NCI-H524 treated with DMSO at 0.1 percent for 48 hours (cell line): ENCODE results near the gene CACNA1B.
"Not testable (repeated sequence)": the region's sequence is repeated elsewhere in the genome, so short reads cannot be mapped to it uniquely, and the experiment has no call there.

Experiments used
- DNase-seq: peaks from one replicate; lab custom pipeline; 2025; lab: John Stamatoyannopoulos, UW

The CACNA1B gene

DNA sequence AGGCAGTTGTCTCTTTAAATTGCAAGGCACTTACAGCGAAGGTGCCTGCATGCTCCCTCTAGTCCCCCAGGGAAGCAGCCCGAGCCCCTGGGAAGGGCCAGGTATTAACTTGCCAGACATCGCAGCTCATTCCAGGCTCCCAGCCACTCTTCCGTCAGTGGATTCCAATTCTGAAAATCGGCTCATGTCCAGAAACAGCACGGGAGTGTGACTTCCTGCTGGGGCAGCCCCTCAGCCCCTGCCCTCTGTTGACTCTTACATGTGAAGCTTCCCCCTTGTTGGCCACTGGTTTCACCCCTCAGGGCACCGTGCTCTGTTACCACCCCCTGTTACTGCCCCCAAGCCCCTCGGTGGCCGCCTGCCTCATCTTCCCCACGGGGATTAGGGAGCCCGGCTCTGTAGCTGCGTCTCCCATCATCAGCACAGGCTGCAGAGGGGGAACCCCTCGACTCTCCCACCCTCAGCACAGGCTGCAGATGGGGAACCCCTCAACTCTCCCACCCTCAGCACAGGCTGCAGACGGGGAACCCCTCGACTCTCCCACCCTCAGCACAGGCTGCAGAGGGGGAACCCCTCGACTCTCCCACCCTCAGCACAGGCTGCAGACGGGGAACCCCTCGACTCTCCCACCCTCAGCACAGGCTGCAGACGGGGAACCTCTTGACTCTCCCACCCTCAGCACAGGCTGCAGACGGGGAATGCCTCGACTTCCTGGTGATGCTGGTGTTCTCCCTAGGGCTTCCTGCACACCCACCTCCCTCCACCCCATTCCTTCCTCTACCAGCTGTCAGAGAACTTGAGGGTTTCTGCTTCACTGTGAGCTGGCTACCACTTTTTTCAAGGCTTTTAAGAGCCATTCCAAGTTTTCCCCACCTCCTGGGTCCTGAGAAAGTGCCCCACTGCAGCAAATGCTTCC lies 11.1 kb upstream of the CACNA1B start:
- no peak for DNase-seq

DNA sequence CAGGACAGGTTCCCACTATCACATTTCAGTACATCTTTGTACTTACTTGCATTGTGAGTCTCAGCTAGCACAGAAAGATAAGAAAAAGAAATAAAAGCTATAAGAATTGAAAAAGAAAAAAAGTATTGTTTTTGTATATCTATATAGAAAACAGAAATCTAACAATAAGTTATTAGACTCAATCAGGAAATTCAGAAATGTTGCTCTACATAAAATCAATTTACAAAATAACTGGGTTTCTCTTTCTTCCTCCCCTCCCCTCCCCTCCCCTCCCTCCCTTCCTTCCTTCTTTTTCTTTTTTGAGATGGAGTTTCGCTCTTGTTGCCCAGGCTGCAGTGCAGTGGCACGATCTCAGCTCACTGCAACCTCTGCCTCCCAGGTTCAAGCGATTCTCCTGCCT lies 7.2 kb upstream of the CACNA1B start:
- DNase-seq, result no peak

DNA sequence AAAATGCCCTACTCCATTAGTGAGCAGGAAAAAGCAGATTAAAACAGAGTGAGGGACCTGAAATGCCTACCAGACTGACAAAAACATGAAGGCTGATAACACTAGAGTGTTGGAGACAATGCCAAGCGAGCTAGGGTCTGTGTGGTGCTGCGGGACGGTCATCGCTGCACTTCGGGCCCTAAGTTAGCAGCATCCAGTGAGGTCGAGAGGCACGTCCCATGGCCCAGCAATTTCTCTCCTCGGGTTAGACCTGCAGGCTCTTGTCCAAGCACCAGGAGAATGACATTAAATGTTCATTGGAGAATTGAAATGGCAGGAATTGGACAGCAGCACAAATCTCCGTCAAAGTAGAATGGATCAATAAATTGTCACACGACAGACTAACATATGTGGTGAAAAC lies 5.3 kb upstream of the CACNA1B start:
- no peak for DNase-seq

DNA sequence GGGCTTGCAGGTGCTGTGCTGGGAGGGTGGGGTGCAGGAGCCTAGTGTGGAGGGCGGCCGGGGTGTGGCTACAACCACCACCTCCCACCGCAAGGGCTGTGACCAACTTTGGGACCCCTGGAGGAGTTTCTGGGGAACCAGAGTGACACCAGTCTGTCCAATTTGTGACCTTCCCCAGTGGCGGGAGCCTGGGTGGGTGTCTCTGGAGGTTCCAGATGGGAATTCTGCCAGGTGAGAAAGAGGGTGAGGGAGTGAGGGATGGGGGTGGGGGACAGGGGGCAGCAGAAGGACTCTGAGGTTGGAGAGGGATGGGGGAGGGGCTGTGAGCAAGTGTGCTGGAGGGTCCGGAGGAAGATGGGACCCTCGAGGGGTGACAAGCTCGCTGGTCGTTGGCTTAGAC lies 4.2 kb upstream of the CACNA1B start:
- DNase-seq, result no peak

DNA sequence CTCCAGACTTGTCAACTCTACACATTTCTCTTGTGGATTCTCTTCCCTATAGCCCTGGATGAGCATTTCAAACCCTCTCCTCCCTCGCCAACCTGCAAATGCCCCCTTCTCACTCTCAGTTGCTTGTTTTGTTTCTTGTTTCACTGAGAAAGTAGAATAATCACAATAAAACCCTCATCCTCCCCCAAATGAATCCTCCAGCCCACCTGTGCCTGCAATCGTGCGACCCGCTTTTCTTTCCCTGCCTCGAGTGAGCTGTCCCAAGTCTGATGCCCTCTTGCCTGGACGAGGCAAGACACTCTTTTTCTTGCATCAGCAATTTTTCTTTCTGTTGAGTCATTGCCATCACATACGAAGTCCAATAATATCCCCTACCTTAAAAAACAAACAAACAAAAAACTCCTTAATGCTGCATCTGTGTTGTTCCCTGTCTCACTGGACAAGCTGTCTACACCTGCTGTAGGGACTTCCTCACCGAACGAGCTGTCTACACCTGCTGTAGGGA lies 3.7 kb upstream of the CACNA1B start:
- no peak for DNase-seq

DNA sequence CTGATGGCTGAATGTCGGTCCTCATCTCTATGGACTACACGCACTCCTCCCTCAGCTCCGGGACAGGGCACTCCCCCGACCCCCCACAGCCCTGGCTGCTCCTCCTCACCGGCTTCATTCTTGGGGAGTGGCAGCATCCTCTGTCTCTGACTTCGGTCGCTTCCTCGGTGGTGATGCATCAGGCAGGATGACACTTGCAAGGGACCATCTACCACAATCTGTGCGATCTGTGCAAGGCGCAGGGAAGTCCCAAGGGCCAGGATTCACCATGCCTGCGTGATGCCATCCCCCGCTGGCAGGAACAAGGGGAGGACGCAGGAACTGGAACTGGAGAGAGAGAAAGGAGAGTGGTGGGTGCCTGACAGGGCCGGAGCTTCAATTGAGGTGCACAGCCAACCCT lies 2.2 kb upstream of the CACNA1B start:
- no peak for DNase-seq

DNA sequence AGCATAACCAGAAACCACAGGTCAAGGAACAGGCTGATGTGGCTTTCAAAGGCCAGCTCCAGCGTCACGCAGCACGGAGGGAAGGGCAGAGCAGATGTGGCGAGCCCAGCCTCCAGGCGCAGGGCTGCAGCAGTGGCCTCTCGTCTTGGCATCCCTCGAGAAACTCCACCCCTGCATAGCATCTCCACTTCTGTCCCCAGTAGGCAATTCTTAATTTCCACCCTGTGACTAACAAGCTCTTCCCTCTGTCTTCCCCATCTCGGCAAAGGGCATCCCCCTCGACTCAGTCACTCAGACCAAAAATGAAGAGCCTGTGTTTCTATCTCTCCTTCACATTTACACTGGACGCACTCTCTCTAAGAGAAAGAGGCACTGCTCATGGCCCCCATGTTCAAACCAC lies 1.7 kb upstream of the CACNA1B start:
- DNase-seq, result no peak

DNA sequence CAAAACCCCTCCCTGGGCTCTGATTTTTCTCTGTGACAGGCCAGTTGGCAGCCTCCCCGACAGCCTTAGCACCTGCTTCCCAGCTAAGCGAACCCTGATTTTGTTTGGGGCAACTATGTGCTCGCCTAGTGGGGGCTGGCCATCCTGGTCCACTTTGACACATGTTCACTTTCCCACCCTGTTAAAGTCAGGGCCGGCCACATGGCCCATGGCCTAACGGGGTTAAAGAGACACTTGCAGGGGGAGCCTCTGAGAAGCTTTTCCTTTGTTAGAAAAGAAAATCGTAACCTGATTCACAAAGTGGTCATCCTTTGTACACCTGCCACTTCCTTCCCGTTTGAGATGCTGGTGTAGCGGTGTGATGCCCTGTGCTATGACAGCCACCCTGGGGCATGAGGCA lies 1.3 kb upstream of the CACNA1B start:
- no peak for DNase-seq

DNA sequence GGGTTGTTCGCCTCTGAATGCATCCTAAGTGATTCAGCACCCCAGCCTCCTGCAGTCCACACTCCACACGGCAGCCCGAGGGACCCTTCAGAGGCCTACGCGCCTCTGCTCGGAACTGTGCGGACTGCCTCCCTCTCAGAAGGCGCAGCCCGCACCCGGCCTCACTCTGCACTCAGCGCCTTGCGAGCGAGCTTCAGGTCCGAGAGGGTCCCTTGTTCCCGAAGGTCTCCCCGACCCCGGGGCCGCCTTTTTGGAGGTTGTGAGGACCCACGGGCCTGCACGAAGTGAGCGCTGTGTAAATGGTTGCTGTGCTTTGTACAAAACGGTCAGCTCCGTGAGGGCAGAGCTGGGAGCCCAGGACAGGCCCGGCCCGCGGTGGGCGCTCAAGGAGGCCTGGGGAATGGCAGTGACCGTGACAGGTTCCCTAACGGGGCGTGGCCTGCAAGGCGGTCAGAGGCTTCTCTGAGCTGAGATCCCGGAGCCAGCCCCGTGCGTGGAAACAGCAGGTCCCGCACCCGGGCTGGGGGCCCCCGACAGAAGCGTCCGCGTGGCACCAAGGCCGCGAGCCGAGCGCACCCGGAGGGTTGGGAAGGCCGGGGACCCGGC lies 698 bp upstream of the CACNA1B start:
- no peak for DNase-seq

DNA sequence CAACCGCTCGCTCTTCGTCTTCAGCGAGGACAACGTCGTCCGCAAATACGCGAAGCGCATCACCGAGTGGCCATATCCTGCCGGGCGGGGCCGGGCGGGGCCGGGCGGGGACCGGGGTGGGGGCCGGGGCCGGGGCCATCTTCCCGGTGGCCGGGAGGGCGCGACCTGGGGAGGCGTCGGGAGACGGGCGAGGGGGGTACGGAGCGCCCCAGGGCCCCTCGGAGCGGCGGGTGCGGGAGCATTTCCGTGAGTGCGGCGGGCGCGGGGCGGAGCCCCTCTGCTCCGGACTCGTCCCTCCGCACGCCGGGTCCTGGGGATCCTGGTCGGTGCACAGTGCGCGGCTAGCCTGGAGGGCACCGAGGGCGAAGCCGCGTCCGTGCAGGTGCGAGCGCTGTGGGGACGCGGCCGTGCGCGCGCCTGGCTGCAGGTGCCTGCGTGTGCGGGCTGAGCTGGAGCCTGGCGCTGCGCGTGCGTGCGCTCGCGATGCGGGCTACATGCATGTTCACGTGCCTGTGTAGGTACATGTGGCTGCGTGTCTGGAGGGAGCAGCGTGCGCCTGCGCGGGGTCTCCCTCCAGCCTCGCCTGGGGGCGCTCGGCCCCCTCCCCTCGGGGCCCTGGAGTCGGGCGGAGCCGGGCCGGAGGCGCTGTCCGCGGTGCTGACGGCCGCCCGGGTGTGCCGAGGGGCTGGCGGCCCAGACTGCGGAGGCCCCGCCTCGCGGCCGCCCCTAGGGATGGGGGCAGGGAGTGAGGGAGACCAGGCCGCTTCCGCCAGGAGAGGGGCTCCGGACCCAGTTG lies 762 bp downstream of the CACNA1B start:
- DNase-seq, result no peak

DNA sequence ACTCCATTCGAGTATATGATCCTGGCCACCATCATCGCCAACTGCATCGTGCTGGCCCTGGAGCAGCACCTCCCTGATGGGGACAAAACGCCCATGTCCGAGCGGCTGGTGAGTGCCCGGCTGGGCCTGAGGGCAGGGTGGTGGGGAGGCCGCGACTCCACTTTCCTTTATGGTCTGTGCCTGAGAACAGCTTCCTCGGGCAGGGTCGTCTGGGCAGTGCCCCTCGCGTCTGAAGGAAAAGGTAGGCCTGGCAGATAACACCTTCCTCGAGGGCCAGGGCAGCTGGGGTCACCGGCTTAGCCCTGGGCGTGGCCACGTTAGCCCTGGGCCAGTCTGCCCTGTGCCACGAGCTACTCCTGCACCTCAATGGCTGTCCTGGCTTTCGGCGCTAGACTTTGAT lies 1.5 kb downstream of the CACNA1B start:
- no peak for DNase-seq

DNA sequence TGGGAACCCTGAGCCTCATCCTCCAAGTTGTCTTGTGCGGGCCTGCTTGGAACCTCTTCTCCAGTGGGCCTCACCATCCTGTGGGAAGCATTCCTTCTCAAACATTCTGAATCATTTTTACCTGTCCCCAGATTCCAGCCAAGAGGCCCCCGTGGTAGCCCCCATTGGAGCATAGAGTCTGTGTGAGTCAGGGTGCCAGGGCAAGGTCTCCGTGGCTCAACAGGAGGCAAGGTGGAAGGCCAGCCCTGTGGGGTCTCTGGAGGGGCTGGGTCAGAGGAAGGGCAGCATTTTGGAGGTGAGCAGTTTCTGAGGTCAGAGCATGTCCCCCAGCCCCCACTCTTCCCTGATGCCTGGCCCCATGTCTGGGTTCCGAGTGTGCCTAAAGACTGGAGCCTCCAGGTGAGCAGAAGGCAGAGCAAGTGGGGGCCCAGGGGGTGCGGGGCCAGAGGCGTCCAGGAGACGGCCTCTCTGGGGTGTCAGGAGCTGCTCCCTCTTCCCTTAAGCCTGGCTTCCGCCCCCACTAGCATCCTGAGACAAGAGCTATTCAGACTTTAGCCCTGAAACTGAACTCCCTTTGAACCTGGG lies 2.1 kb downstream of the CACNA1B start:
- no peak for DNase-seq

DNA sequence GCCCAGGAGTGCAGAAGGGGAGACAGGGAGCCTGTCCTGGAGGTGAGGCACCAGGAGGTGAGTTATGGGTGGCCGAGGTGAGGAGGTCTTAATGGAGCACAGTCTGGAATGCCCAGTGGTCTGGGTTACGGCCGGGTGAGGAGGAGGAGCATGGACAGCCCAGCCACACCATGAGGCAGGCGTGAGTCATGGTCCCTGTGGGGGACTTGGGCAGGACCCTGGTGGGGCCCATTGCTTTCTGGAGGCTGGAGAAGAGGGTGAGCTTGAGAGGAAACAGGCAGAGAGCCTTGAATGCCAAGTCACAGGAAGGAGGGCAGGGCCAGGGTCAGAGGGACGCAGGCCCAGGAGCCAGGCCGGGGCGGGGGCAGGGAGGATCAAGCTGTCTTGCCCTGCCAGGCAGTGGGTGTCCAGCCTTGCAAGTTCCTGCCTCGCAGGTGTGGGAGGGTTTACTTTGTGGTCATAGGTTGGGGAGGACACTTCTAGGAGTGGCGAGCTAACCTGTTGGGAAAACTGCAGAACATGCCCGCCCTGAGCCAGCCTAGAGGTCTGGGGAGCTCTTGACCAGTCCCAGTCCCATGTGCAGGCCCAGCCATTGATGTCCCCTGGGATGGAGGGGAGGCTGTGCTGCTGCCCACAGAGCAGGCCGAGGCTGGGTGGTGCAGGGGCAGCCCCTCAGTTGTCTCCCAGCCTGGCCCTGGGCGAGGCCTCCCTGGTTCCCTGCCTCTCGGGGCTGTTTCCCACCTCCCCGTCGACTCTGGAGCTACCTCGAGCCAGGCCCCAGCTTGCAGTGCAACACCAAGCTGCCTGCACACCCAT lies 2.8 kb downstream of the CACNA1B start:
- DNase-seq, result no peak

DNA sequence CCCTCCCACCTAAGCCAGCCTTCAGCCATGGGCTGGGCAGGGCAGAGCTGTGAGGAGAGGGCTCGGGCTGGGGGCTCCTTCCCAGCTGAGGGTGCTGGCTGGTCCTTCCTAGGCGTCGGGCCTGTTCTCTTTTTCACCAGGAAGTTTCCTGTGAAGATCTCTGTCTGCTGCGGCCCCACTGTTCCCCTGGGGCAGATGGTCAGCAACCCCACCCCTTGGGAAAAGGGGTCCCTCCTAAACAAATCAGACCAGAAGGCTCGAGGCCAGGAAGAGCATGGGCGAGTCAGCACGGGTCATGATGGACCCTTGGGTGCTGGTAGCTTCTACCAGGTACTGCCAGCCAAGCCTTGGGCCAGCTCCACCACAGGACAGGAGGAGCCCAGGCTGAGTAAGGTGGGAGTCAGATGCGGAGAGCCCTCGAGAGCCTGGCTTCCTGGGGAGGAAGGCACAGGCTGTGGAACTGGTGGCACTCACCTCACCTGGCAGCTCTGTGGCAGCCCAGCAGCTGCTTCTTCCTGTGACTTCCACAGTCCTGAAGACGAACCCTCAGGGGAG lies 3.5 kb downstream of the CACNA1B start:
- no peak for DNase-seq

DNA sequence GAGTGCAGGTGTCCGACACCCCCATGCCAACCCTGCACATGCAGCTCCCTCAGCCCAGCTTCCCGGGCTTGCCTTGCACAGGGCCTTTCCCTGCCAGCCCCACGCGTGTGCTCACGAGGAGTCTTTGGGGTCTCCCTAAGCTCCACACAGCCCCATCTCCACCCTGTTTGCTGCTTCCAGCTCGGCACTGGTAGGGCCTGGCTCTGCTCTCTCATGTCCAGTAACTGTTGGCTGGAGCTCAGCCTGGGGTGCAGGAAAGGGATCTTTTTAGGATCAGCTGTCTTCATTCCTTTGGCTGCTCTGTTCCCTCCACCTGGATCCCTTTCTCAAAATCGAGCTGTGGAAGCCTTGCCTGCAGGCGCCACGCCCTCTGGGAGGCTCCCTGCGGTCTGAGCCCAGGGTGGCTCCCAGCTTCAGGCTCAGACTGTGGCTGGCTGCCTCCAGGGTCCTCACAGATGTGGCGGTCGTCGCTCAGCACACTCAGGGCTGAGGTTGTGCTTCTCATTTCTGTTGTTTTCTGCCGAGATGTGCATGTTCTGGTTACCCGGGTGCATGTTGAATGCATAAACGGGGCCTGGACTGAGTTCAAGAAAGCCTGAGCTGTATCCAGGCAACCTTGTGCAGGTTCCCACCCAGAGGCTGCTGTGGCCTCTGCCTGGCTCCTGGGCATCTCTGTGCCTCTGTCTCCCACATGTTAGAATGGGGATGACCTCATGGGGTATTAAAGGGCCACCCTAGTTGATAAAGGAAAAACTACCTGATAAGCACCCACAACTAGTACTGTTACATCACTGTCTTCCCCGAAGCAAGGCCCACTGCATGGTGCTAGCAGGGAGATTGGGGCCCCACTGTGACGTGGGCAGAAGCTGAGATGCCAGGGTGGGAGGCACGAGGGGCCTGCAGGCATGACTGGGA lies 4.3 kb downstream of the CACNA1B start:
- no peak for DNase-seq

DNA sequence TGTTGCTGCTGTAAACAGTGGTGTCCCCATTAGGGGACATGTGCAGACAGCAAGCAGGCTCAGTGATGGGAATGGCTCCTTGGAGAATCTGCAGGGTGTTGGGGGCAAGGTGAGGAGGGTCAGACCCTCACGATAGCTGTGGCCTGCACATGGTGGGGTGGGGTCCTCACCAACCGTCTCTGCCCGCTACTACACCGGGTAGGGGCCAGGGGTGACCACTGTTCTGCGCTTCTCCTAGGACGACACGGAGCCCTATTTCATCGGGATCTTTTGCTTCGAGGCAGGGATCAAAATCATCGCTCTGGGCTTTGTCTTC lies 4.9 kb downstream of the CACNA1B start:
- DNase-seq, result no peak

DNA sequence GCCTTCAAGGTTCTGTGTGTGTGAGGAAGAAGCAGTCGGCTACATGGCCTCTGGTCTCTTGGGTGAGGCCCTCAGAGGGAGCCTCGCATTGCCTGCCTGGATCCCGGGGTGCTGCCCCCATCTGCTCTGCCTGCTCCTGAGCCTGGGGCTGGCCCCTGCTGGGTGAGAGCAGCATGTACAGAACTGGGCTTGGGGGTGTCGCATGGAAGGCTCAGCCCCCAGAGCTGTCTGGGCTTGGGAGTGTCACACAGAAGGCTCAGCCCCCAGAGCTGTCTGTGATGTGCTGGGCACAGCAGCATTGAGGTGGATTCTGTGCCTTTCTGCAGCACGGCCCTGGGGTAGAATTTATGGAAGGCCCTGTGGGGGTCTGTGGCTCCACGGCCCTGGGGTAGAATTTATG lies 6.4 kb downstream of the CACNA1B start:
- not testable (repeated sequence) for DNase-seq

DNA sequence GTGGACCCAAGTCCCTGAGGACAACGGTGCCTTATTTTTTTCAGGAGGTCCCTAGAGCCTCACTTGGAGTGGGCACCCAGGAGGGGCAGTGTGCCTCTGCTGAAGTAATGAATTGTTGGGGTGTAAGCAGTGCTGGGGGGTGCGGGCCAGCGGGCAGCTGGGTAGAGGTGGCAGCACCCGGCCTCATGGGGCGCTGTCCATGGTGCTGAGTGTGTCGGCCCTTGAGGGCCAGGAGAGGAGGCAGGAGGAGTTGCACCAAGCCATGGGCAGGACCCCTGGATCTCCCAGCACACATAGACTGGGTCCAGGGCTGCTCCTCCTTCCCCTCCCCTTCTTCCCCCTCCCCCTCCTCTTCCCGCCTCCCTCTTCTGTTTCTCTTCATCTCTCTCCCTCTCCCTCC lies 7.0 kb downstream of the CACNA1B start:
- DNase-seq, result not testable (repeated sequence)

DNA sequence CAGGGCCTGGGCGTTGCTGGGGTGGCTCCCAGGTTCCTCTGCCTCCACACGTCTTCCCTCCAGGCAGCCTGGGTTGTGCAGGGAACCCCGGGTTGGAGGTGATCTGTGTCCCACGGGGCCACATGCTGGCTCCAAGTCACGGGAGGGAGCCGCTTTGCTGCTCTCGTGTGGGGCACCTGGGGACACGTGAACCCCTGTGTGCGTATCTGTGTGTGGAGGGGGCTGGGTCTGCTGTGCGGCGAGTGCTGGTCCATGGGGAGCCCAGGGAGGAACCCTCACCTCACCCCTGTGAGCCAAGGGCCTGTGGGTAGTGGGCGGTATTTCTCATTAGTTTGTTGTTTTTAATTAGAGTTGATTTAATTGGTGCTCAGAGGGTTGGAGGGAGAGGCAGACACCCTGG lies 7.5 kb downstream of the CACNA1B start:
- DNase-seq, result not testable (repeated sequence)

DNA sequence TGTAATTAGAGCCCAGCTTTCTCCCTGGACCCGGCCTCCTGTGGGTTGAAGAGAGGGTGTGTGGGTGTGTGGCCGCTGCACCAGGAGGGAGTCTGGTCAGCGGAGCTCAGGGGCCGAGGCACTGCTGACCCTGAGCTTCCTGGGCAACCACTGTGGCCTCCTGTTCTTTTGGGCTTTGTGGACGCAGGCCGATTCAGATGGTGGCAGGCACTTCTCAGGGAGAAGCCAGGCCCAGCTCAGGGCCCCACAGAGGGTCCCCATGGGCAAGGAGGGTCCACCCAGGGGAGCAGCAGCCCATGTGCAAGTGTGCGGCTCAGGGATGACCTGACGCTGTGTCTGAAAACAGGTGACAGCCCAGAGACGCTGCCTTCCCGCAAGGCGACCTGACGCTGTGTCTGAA lies 11.0 kb downstream of the CACNA1B start:
- DNase-seq, result not testable (repeated sequence)
